GM06990 (cell line): ENCODE measurements around the gene TNS1.

Experiments
- DNase-seq: peaks from one replicate; pipeline ENCODE4 v3.0.0-alpha.2; 2011; ENCODE audit not compliant: insufficient read length; ENCODE audit errors: extremely low read depth
- H3K27me3 ChIP-seq: replicated peaks from 2 replicates; pipeline ENCODE4 v1.6.0; 2011; ENCODE audit warnings: low read length; ENCODE audit not compliant: control insufficient read depth, insufficient read depth
- H3K36me3 ChIP-seq: 2 replicates; pipeline ENCODE4 v1.5.1; 2011; ENCODE audit warnings: low read length; ENCODE audit not compliant: control insufficient read depth, insufficient read depth
- H3K4me3 ChIP-seq: replicated peaks from 2 replicates; pipeline ENCODE4 v1.5.1; 2011; ENCODE audit warnings: low read depth, mild to moderate bottlenecking, control low read depth, low read length
- TF ChIP-seq, protein P1 (sequence below): IDR thresholded peaks from 2 replicates; pipeline ENCODE4 v1.5.1; 2011; ENCODE audit warnings: low read length, control low read depth, mild to moderate bottlenecking, inconsistent platforms; ENCODE audit not compliant: insufficient read depth, poor library complexity, severe bottlenecking

Gene TNS1

DNA sequence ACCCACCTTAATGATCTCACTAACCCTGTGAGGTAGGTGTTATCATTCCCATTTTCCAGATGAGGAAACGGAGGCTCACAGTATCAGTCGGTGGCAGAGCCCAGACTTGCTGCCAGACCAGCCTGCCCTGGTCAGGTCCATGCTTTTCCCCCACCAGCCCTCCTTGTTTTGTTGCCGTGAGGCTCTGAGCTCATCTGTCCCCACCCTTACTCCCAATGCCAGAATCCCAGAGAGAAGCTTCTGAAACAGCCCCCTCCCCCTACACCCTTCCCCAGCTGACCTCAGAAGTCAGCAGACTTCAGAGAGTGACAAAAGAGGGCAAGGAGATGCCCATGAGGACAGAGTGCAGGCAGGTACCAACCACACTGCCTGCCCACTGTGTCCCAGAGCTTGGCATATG lies 20.8 kb upstream of the TNS1 start:
- Histone ChIP-seq H3K27me3 (no peaks in the 10 kb centered on the region), H3K4me3 (no peak overlapping the region), H3K36me3 (no peaks in the 10 kb centered on the region)
- no peak for DNase-seq
- TF ChIP-seq, protein P1, sequence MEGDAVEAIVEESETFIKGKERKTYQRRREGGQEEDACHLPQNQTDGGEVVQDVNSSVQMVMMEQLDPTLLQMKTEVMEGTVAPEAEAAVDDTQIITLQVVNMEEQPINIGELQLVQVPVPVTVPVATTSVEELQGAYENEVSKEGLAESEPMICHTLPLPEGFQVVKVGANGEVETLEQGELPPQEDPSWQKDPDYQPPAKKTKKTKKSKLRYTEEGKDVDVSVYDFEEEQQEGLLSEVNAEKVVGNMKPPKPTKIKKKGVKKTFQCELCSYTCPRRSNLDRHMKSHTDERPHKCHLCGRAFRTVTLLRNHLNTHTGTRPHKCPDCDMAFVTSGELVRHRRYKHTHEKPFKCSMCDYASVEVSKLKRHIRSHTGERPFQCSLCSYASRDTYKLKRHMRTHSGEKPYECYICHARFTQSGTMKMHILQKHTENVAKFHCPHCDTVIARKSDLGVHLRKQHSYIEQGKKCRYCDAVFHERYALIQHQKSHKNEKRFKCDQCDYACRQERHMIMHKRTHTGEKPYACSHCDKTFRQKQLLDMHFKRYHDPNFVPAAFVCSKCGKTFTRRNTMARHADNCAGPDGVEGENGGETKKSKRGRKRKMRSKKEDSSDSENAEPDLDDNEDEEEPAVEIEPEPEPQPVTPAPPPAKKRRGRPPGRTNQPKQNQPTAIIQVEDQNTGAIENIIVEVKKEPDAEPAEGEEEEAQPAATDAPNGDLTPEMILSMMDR = no peak

DNA sequence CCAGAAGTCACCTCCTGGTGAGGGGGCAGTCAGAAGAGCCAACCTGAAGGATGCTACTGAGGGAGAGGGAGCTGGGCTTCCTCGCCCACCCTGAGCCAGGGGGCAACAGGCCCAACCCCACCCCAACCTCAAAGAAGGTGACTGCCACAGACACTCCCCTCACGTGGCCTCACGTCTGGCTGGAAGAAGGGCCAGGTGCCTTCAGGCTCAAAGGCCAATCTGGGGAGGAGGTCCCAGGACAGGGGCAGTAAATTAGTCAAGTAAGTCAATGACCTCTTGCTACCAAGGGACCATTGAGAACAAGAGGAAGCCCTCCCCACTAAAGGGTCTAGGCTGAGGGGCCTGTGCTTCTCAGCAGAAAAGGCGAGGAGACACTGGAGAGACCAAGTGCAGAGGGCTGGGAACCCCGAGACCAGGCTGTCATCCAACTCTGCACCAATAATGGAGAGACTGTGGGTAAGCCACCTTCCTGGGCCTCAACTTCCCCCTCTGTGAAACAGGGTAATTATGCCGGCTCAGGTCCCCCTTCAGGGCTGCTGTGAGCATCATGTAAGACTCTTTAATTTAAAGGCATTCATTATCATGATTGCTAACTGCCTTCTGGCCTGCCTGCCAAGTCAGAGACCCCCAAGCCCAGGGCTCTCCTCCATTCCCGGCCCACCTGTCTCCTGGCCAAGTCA lies 20.2 kb upstream of the TNS1 start:
- TF ChIP-seq, protein P1 = no peak
- Histone ChIP-seq H3K4me3 (no peak overlapping the region), H3K27me3 (no peaks in the 10 kb centered on the region), H3K36me3 (no peaks in the 10 kb centered on the region)
- DNase-seq = no peak

DNA sequence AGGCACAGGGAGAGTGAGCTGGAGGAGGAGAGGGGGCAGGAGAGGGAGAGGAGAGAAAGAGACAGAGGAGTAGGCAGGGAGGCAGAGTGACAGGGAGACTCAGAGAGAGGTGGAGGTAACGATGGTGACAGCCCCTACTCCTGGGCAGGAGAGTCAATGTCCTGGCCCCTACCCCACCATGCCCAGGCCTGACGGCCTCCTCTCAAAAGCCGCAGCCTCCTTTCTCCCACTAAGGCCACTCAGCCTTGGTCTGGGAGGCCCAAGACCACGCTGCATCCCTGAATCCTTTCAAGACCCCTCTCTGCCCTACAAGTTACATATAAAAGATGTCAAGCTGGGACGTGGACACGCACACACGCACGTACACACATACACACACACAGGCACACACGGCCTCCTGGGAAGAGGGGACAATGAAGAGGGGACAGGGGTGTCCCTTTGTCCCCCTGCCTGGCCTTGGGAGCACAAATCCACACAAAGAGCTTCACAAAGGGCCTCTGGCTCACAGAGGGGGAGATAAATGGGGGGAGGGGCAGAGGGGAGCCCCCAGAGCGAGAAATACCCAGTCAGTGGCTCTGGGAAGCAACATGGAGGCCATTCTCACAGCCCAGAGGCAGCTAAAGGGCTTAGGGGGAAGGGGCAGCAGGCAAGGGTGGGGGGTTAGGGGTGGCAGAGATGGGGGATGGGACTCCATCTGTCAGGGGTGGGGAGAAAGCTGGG lies 19.5 kb upstream of the TNS1 start:
- Histone ChIP-seq H3K36me3 (no peaks in the 10 kb centered on the region), H3K4me3 (no peak overlapping the region), H3K27me3 (no peaks in the 10 kb centered on the region)
- TF ChIP-seq, protein P1 = no peak
- no peak for DNase-seq

DNA sequence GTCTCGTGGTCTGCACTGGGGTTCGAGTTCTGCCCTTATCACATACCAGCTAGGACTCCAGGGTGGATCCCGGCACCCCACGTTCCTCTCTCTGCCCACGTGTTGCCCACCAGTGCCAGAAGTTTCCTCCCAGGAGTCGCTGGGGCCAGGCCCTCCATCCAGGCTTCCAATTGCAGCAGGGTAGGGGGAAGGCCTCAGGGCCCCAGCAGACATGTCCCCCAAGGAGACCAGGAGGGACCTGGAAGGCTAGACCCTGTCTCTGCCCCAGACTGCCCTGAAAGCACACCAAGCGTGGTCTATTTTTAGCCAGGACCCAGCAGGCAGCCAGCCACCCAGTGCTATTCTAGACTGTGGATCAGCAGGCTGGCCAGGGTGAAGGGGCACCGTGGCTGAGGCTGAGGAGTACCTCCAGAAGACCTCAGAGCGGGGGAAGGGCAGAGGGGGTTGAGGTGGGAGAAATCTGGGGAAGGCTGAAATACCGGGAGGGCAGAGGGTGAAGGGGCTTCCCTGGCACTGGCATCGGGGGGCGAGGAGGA lies 18.8 kb upstream of the TNS1 start:
- no peak for DNase-seq
- TF ChIP-seq, protein P1 = no peak
- no peaks in the 10 kb centered on the region; the same call in 1 of the 2 replicates for H3K27me3 ChIP-seq
- no peaks in the 10 kb centered on the region for H3K36me3 ChIP-seq
- no peak overlapping the region for H3K4me3 ChIP-seq

DNA sequence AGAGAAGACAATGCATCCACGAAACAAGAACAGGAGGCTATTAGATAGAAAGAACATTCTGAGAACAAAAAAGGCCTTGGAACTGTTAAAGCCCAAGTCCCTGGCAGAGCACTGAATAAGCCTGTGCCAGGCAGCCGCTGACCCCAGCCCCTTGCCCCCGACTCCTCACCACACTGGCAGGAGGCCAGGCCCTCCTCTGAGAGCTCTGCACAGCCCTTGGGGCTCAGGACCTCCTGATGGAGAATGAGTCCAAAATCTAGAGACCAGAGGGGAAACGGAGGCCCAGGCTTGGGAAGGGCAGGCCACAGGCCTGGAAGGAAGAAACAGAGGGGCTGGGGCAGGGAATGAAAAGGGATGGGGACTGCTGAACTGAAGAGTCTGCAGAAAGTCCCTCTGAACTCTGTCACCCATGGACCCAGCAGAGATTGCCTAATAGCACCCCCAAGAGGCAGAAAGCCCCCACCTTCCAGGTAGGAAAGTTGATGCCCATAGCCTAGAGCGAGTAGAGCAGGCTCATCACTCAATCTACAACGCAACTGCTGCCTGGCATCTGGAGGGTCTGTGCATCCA lies 18.3 kb upstream of the TNS1 start:
- H3K4me3 ChIP-seq = no peak overlapping the region
- H3K36me3 ChIP-seq = no peaks in the 10 kb centered on the region
- TF ChIP-seq, protein P1 = no peak
- DNase-seq = no peak
- no peaks in the 10 kb centered on the region; the same call in 1 of the 2 replicates for H3K27me3 ChIP-seq
